Vagina (tissue), 2 donors: Measurements from ENCODE around the gene GAB2.

Experiments
- POLR2A ChIP-seq, 2 donors: fragments of 450-650 bp; IDR thresholded peaks; one replicate each; pipeline ENCODE4 v1.6.1; 2017; ENCODE audit warnings: antibody characterized with exemption in 2 of 2, mild to moderate bottlenecking in 2 of 2, moderate library complexity in 2 of 2
- POLR2AphosphoS5 ChIP-seq, 2 donors: sonication (generic); formaldehyde crosslinking; IDR thresholded peaks; one replicate each; pipeline ENCODE4 v1.9.0; 2017; ENCODE audit warnings: antibody characterized with exemption in 2 of 2, mild to moderate bottlenecking in 2 of 2, low read depth in 1 of 2; ENCODE audit not compliant: insufficient read depth in 1 of 2
- TF ChIP-seq, protein P1 (sequence below), 3 experiments: fragments of 450-650 bp in 2 of 3; fragments of 200-600 bp in 1 of 3; sonication (generic) in 1 of 3; IDR thresholded peaks; one replicate each; pipeline ENCODE4 v1.5.1; 2017 to 2019; ENCODE audit warnings: antibody characterized with exemption in 3 of 3, mild to moderate bottlenecking in 2 of 3, moderate library complexity in 2 of 3

DNA sequence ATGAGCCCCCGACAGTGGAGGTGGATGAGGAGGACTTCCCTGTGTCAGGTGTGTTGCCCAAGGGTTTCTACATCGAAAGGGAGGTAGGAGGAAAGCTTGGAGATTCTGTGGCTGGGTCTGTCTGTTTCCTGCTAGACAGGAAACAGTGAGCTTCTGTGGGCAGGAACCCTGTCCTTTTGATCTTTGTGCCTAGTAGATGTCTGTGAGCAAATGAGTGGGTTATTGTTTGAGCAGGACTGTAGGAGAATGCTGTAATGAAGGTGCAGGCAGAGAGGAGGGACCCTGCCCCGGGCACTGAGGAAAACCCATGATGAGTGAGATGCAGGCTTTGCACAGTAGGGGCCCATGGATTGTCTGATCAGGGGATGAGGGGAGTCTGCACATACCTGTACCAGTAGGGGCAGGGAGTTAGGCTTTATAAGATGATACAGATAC, 214.9 kb downstream of the GAB2 start:
- TF ChIP-seq, protein P1, sequence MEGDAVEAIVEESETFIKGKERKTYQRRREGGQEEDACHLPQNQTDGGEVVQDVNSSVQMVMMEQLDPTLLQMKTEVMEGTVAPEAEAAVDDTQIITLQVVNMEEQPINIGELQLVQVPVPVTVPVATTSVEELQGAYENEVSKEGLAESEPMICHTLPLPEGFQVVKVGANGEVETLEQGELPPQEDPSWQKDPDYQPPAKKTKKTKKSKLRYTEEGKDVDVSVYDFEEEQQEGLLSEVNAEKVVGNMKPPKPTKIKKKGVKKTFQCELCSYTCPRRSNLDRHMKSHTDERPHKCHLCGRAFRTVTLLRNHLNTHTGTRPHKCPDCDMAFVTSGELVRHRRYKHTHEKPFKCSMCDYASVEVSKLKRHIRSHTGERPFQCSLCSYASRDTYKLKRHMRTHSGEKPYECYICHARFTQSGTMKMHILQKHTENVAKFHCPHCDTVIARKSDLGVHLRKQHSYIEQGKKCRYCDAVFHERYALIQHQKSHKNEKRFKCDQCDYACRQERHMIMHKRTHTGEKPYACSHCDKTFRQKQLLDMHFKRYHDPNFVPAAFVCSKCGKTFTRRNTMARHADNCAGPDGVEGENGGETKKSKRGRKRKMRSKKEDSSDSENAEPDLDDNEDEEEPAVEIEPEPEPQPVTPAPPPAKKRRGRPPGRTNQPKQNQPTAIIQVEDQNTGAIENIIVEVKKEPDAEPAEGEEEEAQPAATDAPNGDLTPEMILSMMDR (IDR thresholded peaks at IDR 0.05): no peak
- no peak for TF ChIP-seq POLR2AphosphoS5 (IDR thresholded peaks at IDR 0.05; ENCODE audit: insufficient read depth in 1 of 2, low read depth in 1 of 2)
- TF ChIP-seq POLR2A (IDR thresholded peaks at IDR 0.05): no peak
